Activated CD4-positive, alpha-beta T cell treated with anti-CD3 and anti-CD28 coated beads, Interleukin-10, Interleukin-2, amounts not matched to agents 100 ng/mL and 50 ng/mL, durations not matched to agents 16 hours and 8 hours (primary cell): ENCODE data around the gene ZFR.
A peak's percentile ranks its signal among the peaks of the same experiment; 100 is the strongest.
"Not testable (repeated sequence)": the region's sequence is repeated elsewhere in the genome, so short reads cannot be mapped to it uniquely, and the experiment has no call there.

Source experiments
- DNase-seq: peaks from one replicate; pipeline ENCODE4 v3.0.0-alpha.2; 2020

Gene ZFR

DNA sequence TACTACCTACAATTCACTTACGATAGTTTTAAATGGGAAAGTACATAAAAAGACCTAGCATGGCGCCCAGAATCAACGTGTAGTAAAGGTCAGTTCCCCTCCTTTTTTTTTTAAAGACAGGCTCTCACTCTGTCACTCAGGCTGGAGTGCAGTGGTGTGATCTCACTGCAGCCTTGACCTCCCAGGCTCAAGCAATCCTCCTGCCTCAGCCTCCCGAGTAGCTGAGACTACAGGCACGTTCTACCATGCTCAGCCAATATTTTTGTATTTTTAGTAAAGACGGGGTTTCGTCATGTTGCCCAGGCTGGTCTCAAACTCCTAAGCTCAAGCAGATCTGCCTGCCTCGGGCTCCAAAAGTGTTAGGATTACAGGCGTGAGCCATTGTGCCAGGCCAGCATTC, 91.1 kb downstream of the ZFR start:
- no peak for DNase-seq

DNA sequence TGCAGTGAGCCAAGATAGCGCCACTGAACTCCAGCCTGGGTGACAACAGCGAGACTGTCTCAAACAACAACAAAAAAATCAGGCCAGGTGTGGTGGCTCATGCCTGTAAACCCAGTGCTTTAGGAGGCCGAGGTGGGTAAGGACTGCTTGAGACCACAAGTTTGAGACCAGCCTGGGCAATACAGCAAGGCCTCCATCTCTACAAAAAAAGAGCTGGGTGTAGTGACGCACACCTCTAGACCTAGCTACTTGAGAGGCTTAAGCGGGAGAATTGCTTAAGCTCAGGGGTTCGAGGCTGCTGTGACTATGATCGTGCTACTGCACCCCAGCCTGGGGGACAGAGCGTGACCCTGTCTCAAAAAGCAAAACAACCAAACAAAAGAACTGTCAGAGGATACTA, 91.9 kb downstream of the ZFR start:
- no peak for DNase-seq

GRCh38 chr5:32346869-32347268, 97.7 kb downstream of the ZFR start:
- DNase-seq: no peak

GRCh38 chr5:32343058-32343672, 101.4 kb downstream of the ZFR start:
- DNase-seq: no peak

- DNase-seq: no peak
These were observed 101.9 kb downstream of the ZFR start for GRCh38 chr5:32342656-32343055.

GRCh38 chr5:32339878-32340277, 104.7 kb downstream of the ZFR start:
- no peak for DNase-seq

DNA sequence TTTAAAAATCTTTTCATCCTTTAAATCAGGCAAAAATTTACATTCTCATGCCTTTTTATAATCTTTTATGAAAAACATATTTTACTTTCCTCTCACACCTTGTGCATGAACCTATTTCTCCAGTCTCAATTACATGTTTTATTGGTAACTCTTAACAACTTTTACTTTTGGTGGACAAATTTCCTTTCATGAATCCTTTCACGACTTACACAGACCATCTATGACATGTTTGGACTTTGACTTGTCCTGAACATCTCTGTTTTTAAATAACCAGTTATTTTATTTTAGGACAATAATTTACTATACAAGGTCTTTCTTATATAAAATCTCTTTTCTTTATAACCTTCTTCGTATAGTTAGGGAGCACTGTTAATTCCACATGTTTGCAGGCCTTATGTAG, 105.3 kb downstream of the ZFR start:
- DNase-seq: no peak

- DNase-seq: no peak
These were observed 111.6 kb downstream of the ZFR start for GRCh38 chr5:32332966-32333365.

GRCh38 chr5:32332361-32332760, 112.2 kb downstream of the ZFR start:
- DNase-seq: no peak

DNA sequence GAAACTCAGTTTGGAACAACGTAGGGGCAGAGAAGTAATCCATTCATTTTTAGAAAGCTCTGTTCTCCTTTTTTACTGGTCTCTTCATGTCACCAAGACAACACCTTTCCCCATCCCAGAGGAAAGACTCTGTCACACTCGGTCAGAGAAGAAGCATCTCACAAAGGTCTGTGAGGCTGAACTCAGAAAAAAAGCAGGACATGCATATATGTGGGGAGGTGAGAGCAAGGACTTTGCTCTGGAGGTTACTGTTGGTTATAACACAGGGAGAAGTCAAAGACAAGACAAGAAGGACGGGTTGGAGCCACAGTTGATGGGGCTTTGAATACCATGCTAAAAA, 112.6 kb downstream of the ZFR start:
- DNase-seq: no peak

DNA sequence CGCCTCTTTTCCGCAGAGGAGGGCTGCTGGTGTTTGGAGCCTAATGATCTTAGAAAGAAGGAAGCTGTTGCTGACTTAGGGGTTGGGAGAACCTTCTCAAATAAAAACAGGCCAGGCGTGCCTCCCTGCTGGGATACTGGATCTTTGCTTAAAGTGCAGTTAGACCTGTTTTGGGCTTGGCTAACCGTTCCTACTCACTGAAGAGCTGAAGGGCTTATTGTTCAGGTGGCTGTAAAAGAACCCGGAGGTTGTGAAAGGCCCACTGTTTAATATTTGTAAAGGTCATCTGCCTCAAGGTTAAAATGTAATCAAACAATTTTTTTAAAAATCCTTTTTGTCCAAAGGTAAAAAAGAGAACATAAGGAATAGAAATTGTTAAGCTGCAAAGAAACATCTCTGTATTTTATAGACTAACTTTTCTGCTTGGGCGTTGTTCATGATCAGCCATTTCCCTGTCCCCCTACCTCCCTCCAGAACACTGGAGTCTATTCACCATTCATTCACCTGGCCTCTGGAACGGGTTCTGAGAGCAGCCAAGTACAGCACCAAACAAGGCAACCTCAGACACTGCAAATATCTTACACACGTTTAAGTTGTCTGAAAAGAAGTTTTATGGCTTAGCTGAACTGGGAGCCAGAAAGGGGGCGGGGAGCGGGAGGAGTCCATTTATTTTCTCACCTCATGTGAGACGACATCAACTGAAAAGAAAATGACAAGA, 113.2 kb downstream of the ZFR start:
- no peak for DNase-seq

DNA sequence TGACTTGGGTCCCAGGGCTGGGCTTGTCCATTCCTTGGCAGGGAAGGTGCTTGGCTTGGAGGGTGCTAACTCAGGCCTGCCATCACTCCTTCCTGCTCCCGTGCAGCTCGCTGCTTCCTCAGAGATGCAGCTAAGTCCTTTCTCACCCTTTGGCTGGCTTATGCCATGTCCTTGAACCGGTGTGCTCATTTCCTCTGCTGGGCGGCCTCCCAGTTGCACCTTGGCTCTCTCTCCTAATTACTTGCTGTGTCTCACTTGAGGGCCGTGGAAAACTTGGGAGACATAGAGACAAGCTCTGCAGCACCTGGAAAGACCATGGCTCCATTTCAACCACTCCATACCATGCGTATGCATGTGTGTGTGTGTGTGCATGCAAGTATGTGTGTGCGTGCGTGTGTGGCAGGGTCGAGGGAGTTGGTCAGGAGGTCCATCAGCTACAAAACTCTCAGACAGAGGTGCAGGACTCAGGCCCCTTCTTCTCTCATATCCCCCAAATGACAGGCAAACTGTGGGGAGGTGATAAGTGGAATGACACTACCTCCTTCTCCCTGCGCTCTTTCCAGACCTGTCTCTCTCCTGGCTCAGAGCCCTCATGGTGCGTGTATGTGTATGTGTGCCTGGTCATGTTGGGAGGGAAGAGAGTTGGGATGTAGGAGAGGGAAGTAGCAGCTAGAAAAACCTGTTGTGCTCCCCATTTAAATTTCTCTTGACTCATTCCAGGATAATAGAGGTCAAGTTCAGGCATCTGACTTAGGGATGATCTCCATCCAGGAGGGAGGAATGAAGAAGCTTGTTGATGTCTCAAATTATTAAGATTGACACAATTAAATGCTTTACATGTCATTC, 114.2 kb downstream of the ZFR start:
- DNase-seq: no peak

- peak; percentile 70 for DNase-seq
These were observed 115.1 kb downstream of the ZFR start for GRCh38 chr5:32329395-32329834.

DNA sequence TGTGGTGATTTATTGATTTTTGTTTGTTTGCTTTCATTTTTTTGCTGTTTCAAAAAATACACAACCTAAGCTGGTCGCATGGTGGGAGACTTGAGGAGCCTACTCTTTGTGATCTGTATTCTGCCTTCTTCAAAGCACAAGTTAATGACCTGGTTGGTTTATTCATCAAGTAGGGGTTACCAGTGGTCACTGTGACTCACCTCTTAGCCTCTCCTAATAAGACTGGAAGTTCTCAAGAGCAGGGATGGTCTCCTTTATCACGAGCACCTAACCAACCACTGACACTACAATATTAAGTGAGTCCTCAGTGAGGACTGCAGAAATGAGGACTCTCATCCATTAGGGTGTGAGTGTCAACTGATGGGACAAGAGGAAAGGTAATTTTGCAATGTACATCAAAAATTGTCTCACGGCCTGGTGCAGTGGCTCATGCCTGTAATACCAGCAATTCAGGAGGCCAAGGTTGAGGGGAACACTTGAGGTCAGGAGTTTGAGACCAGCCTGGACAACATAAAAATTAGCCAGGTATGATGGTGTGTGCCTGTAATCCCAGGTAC, 118.2 kb downstream of the ZFR start:
- DNase-seq: no peak

GRCh38 chr5:32325616-32326015, 118.9 kb downstream of the ZFR start:
- DNase-seq: no peak

GRCh38 chr5:32325062-32325461, 119.5 kb downstream of the ZFR start:
- DNase-seq: no peak

- no peak for DNase-seq
These were observed 120.8 kb downstream of the ZFR start for GRCh38 chr5:32323741-32324140.

DNA sequence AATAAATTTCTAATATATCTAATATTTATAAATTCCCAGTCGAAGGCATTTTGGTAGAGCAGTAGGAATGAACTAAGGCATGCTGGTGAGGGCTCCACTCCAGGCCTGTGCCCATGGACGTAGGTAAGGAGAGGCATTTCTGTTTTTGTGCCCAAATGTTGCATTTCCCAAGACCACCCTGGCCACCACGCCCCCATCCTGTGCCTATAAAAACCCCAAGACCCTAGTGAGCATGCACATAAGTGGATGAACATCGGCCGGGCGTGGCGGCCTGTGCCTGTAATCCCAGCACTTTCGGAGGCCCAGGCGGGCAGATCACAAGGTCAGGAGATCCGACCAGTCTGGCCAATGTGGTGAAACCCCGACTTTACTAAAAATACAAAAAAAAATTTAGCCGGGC, 121.7 kb downstream of the ZFR start:
- no peak for DNase-seq

DNA sequence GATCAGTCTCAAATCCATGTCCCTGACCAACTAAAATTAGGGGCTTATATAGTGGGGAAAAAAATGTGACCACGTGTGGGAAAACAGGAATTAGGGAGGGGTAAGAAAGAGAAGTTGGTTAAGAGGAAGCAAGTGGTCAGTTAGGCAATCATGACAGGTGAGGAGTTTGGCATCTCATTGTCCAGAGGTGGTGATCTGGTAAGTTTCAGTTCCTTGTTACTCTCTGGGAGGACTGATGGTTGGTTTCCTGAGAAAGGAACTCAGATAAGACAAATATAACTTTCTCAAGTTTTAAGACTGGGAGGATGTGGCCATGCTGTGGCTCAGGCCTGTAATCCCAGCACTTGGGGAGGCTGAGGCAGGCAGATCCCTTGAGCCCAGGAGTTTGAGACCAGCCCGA, 122.8 kb downstream of the ZFR start:
- not testable (repeated sequence) for DNase-seq

DNA sequence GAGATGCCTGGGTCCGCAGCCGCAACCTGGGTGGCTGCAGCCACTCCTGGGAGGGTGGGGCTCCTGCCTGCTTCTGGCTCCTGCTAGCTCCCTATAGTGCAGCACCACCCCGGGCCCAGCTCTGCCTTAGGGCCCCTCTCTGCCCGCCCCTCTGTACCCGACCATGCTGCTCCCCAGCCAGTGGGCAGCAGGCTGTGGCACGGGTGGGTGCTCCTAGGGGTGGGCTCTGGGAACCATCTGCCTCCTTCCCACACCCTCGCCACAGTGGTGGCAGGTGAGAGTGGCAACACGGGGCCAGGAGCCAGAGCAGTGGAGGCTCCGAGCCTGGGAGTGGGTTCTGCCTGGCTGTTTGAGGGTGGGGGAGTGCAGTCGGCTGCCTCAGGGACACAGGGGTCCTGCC, 124.0 kb downstream of the ZFR start:
- DNase-seq: no peak

- DNase-seq: no peak
These were observed 124.5 kb downstream of the ZFR start for GRCh38 chr5:32319926-32320543.

DNA sequence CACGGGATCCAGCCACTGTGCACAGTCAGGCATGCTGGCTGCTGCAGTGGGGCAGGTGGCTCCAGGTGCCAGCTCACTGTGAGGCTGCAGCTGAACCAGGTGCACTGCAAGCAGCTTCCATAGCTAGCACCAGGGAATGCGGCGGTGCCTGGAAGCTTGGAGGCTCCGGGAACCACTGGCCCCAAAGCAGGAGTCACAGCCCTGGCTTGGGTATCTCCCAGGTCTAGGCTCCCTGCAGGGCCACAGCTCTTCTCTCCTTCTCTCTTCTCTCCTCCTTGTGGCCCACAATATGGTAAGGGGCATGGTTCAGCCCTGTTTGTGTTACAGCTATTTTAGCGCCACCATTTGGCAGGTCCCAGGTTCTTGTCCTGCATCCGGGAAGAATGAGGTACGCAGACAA, 125.1 kb downstream of the ZFR start:
- DNase-seq: no peak

- no peak for DNase-seq
These were observed 127.5 kb downstream of the ZFR start for GRCh38 chr5:32317041-32317440.
